Neutrophil (primary cell): ENCODE data around the gene PAPOLG.

Experiments
- H3K27ac ChIP-seq: fragments of 200-600 bp; sonication (generic); 2 replicates; pipeline ENCODE4 v1.5.1; 2016; ENCODE audit warnings: mild to moderate bottlenecking, moderate library complexity
- H3K27me3 ChIP-seq: fragments of 200-600 bp; sonication (generic); 2 replicates; pipeline ENCODE4 v1.6.0; 2016; ENCODE audit warnings: mild to moderate bottlenecking
- H3K36me3 ChIP-seq: fragments of 200-600 bp; sonication (generic); 2 replicates; pipeline ENCODE4 v1.5.1; 2017
- H3K4me1 ChIP-seq, 2 experiments: fragments of 200-600 bp in 1 of 2; sonication (generic) in 1 of 2; 1 replicate in 1 of 2; 2 replicates in 1 of 2; pipeline versions ENCODE4 v1.5.1 to v1.6.1; 2013 to 2016; ENCODE audit warnings: low read depth in 1 of 2, low read length in 1 of 2, mild to moderate bottlenecking in 1 of 2, moderate library complexity in 1 of 2; ENCODE audit not compliant: control insufficient read depth in 1 of 2, insufficient read depth in 1 of 2
- H3K4me3 ChIP-seq, 2 experiments: fragments of 200-600 bp in 1 of 2; sonication (generic) in 1 of 2; 1 replicate in 1 of 2; 2 replicates in 1 of 2; pipeline ENCODE4 v1.5.1; 2013 to 2016; ENCODE audit warnings: low read depth in 1 of 2, low read length in 1 of 2, mild to moderate bottlenecking in 1 of 2, moderate library complexity in 1 of 2
- H3K9me3 ChIP-seq: fragments of 200-600 bp; sonication (generic); 2 replicates; pipeline ENCODE4 v1.5.1; 2016
- TF ChIP-seq, protein P1 (sequence below): fragments of 200-600 bp; sonication (generic); IDR thresholded peaks from 2 replicates; pipeline ENCODE4 v1.5.1; 2016; ENCODE audit warnings: antibody characterized with exemption

PAPOLG gene

DNA sequence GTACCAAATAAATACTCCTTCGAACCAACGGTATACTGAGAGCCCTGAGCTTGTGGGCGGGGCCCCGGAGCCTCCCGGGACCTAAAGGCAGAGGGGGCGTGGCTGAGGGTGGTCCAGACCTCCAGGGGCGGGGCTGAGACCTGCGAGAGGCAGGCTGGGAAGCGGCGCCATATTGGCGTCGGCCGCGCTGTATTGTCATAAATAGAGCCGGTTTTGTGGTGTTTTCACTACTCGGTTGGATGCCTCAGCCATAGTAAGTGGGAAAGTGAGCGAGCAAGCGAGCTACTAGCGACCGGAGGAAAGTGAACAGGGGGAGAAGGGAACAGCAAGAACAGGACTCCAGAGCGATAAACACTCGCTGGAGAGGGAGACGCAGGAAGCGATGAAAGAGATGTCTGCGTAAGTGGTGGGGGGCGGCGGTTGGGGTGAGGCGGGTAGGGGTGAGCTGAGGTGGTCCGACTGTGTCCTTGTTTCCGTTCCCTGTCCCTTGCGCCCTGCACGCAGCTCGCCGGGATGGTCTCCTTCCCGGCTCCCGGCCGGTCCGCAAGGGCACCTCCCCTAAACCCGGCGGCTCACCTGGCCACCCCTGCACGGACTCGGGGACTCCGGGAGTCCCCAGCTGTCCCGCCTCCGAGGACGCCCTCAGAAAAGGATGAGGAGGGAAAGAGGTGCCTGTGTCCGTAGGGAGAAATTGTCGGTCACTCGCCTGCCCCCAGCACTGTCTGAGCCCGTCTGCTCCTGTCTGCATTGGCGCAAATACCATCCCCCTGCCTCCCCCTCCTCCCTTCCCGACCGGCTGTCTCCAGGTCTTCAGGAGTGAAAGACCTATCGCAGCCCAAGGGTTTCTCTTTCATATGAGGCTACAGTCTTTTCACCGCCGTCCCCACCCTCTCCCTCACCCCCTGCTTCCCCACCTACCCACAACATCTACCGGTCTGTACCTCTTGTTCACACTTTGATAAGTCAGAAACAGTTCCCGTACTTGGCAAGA is at the start of gene PAPOLG:
PAPOLG (plus strand) TSS at position 172 of the 991 bp plus-strand sequence; CDS start at position 383, 211 bp downstream.
- Histone ChIP-seq H3K27ac (peak within 1 kb of the TSS; percentile 88), H3K9me3 (no peaks in the 10 kb centered on the region), H3K36me3 (peaks cover 20% of the 10 kb centered on the region), H3K4me3 (peak within 1 kb of the TSS; percentile 86 to 90), H3K4me1 (peaks cover 11 to 18% of the 10 kb centered on the region in 2 experiments), H3K27me3 (no peaks in the 10 kb centered on the region)
- TF ChIP-seq, protein P1, sequence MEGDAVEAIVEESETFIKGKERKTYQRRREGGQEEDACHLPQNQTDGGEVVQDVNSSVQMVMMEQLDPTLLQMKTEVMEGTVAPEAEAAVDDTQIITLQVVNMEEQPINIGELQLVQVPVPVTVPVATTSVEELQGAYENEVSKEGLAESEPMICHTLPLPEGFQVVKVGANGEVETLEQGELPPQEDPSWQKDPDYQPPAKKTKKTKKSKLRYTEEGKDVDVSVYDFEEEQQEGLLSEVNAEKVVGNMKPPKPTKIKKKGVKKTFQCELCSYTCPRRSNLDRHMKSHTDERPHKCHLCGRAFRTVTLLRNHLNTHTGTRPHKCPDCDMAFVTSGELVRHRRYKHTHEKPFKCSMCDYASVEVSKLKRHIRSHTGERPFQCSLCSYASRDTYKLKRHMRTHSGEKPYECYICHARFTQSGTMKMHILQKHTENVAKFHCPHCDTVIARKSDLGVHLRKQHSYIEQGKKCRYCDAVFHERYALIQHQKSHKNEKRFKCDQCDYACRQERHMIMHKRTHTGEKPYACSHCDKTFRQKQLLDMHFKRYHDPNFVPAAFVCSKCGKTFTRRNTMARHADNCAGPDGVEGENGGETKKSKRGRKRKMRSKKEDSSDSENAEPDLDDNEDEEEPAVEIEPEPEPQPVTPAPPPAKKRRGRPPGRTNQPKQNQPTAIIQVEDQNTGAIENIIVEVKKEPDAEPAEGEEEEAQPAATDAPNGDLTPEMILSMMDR = no peak

DNA sequence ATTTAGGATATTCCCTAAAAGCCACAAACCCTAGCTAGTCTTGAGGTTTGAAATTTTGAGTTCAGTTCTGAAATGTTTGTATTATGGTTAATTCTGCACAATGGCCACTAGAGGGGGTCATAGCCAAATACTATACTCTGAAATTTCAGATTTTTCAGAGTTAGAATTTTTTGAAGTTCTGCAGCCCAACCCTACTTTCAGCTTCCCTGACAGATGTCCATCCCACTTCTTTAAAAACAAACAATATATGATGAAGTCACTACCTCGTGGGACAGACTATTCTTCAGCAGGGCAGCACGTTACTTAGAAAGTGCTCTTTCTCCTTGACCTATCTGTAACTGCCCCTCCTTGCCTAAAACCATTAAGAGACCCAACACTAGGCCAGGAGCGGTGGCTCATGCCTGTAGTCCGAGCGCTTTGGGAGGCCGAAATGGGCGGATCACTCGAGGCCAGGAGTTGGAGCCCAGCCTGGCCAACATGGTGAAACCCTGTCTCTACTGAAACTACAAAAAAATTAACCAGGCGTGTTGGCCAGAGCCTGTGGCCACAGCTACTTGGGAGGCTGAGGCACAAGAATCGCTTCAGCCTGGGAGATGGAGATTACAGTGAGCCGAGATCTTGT is 48.2 kb upstream of the PAPOLG start:
- no peak overlapping the region for H3K4me3 ChIP-seq
- H3K27ac ChIP-seq = no peak overlapping the region
- H3K27me3 ChIP-seq = no peaks in the 10 kb centered on the region
- no peaks in the 10 kb centered on the region for H3K9me3 ChIP-seq
- no peaks in the 10 kb centered on the region for H3K4me1 ChIP-seq
- TF ChIP-seq, protein P1 = peak; percentile 71
- H3K36me3 ChIP-seq = no peaks in the 10 kb centered on the region

DNA sequence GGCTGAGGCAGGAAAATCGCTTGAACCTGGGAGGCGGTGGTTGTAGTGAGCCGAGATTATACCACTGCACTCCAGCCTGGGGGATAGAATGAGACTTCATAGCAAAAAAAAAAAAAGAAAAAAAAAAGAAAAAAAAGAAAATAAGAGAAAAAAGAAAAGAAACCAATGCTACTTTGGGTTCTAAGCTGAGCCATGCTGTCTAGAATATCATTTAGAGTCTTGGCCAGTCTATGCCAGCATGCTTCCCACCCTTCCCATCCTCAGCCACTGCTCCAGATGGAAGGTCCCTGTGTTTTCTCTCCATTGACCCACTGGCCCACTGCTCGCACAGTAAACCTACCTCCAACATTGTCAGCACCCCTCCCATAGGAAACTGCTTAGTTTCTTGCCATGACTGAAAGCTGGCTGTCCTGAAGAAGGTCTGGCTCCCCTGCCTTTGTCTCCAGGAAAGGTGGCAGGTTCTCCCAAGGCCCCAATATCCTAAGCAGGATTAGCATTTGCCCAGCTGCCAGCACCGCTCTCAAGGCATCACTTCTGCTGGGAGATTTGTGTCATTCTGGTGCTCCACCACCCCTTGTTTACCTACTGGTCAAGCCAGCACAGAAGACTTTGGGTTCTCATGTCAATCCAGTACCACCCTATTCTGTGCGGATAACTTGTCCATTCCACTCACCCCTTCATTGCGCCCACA is 47.3 kb upstream of the PAPOLG start:
- H3K4me3 ChIP-seq = no peak overlapping the region
- H3K9me3 ChIP-seq = no peaks in the 10 kb centered on the region
- H3K36me3 ChIP-seq = no peaks in the 10 kb centered on the region
- no peaks in the 10 kb centered on the region for H3K27me3 ChIP-seq
- no peaks in the 10 kb centered on the region for H3K4me1 ChIP-seq
- H3K27ac ChIP-seq = no peak overlapping the region
- TF ChIP-seq, protein P1 = no peak

DNA sequence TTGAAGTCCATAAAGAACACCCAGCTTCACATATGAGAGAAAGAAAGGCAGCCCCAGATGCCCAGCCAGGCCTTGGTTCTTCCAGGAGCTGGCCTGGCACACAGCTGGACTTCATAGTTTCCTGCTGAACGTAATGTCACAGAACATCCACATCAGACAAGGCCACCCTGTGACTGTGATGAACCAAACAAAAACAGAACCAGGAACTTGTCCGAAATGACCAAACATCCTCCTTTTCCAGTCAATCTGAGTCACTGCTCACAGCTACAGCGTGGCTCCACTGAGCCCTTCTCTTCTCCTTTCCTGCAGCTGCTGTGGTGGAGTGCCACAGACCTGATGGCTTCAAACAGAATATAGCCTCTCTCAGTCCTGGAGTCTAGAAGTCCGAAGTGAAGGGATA is 45.4 kb upstream of the PAPOLG start:
- H3K4me1 ChIP-seq = no peaks in the 10 kb centered on the region
- H3K36me3 ChIP-seq = no peaks in the 10 kb centered on the region
- TF ChIP-seq, protein P1 = no peak
- no peak overlapping the region for H3K4me3 ChIP-seq
- no peaks in the 10 kb centered on the region for H3K27me3 ChIP-seq
- H3K27ac ChIP-seq = no peak overlapping the region
- H3K9me3 ChIP-seq = no peaks in the 10 kb centered on the region

DNA sequence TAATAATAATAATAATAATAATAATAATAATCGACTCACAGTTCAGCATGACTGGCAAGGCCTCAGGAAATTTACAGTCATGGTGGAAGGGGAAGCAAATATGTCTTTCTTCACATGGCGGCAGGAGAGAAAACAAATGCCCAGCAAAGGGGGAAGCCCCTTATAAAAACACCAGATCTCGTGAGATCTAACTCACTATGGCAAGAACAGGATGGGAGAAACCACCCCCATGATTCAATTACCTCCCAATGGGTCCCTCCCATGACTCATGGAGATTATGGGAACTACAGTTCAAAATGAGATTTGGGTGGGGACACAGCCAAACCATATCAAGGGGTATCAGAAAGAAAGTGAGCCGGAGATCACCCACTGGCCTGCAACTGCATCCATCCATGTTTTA is 40.5 kb upstream of the PAPOLG start:
- H3K4me1 ChIP-seq = no peaks in the 10 kb centered on the region
- no peaks in the 10 kb centered on the region for H3K9me3 ChIP-seq
- TF ChIP-seq, protein P1 = no peak
- H3K27me3 ChIP-seq = no peaks in the 10 kb centered on the region
- H3K27ac ChIP-seq = no peak overlapping the region
- H3K36me3 ChIP-seq = no peaks in the 10 kb centered on the region
- no peak overlapping the region for H3K4me3 ChIP-seq
